ENCODE results near the gene CACNA1S.

DNA sequence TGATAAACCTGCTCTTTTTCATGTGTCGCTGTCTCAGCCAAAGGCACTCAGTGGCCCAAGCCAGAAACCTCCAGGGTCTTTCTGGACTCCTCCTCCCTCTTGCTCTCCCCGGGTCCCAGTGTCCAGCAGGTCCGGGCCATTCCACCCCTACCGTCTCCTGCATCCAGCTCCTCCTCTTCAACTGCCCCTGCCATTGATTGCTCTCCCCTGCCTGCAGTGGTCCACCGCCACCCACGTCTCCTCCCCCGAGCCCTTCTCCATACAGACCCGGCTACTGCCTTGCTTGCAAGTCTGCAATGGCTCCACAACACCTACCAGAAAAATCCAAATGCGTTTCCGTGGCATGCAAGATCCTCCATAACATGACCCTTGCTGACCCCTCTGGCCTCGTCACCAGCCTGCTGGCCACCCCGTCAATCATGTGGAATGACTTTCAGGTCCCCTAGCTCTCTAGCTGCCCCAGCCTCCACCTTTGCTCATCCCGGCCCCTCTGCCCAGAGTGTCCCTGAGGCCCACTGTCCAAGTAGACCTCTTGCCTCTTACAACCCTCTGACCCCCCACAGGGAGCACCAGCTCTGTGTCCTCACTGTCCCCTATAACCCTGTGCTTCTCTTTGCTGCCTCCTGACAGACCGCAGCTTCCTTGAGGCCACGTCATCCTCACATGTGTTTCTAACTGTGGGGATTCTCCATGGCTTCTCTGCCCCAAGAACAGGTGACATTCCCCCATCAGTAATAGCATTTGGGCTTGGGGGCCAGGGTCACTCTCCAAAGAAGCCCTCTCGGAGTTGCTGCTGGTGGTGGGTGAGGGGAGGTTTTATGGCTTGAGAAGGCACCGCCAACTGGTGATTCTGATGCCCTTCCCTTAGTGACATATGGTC is 15.0 kb downstream of the CACNA1S start:
- TF ChIP-seq, protein P1, sequence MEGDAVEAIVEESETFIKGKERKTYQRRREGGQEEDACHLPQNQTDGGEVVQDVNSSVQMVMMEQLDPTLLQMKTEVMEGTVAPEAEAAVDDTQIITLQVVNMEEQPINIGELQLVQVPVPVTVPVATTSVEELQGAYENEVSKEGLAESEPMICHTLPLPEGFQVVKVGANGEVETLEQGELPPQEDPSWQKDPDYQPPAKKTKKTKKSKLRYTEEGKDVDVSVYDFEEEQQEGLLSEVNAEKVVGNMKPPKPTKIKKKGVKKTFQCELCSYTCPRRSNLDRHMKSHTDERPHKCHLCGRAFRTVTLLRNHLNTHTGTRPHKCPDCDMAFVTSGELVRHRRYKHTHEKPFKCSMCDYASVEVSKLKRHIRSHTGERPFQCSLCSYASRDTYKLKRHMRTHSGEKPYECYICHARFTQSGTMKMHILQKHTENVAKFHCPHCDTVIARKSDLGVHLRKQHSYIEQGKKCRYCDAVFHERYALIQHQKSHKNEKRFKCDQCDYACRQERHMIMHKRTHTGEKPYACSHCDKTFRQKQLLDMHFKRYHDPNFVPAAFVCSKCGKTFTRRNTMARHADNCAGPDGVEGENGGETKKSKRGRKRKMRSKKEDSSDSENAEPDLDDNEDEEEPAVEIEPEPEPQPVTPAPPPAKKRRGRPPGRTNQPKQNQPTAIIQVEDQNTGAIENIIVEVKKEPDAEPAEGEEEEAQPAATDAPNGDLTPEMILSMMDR (IDR thresholded peaks at IDR 0.05), result no peak
- no peak for TF ChIP-seq POLR2A (IDR thresholded peaks at IDR 0.05)
